ENCODE data around the gene SAP130. TPM values are rescaled to one million over a fixed set of nuclear protein-coding genes. Genes with fewer than 3 reads are reported as not detected.

Gene SAP130
- total and polyA plus RNA-seq, 2 of the 4 experiments (the other 2 are of a cell fraction), result 6.1 to 17.1 TPM

DNA sequence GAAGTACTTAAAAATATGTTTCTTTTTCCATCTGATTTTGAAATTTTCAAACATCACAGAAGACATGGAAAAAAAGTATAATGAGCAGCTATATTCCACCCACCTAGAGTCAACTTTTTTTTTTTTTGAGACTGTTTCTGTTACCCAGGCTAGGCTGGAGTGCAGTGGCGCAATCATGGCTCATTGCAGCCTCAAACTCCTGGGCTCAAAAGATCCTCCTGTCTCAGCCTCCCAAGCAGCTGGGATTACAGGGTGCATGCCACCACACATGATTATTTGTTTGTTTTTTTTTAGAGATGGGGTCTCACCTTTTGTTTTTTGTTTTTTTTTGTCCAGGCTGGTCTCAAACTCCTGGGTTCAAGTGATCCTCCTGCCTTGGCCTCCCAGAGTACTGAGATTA lies 36.5 kb upstream of the SAP130 start:
- no peak for ATAC-seq (ENCODE audit: low read depth)
- no peak overlapping the region for H3K4ac ChIP-seq (ENCODE audit: low read depth, low read length)
- TF ChIP-seq SMC3 (IDR thresholded peaks at IDR 0.05; ENCODE audit: low read depth, low read length) (no peak), FOS (IDR thresholded peaks at IDR 0.05; ENCODE audit: low read depth, low read length) (no peak), POLR2A (IDR thresholded peaks at IDR 0.05; ENCODE audit: low read depth, low read length) (no peak), CHD1 (IDR thresholded peaks at IDR 0.05; ENCODE audit: low read depth, low read length) (no peak), CEBPB (IDR thresholded peaks at IDR 0.05; ENCODE audit: low read depth, low read length) (no peak; the same call in 1 of the 2 replicates), RFX5 (IDR thresholded peaks at IDR 0.05; ENCODE audit: low read depth, low read length) (no peak), MAFK (IDR thresholded peaks at IDR 0.05; ENCODE audit: low read depth, low read length) (no peak), MAZ (IDR thresholded peaks at IDR 0.05; ENCODE audit: borderline replicate concordance, low read depth, low read length) (no peak), MXI1 (IDR thresholded peaks at IDR 0.05; ENCODE audit: borderline replicate concordance, low read depth, low read length) (no peak), RAD21 (IDR thresholded peaks at IDR 0.05; ENCODE audit: low read length) (no peak), NFE2L2 (IDR thresholded peaks at IDR 0.05; ENCODE audit: low read depth, low read length) (no peak)
- TF ChIP-seq, protein P1, sequence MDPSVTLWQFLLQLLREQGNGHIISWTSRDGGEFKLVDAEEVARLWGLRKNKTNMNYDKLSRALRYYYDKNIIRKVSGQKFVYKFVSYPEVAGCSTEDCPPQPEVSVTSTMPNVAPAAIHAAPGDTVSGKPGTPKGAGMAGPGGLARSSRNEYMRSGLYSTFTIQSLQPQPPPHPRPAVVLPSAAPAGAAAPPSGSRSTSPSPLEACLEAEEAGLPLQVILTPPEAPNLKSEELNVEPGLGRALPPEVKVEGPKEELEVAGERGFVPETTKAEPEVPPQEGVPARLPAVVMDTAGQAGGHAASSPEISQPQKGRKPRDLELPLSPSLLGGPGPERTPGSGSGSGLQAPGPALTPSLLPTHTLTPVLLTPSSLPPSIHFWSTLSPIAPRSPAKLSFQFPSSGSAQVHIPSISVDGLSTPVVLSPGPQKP (IDR thresholded peaks at IDR 0.05; ENCODE audit: borderline replicate concordance, low read depth, low read length), result no peak
- TF ChIP-seq, protein P2, sequence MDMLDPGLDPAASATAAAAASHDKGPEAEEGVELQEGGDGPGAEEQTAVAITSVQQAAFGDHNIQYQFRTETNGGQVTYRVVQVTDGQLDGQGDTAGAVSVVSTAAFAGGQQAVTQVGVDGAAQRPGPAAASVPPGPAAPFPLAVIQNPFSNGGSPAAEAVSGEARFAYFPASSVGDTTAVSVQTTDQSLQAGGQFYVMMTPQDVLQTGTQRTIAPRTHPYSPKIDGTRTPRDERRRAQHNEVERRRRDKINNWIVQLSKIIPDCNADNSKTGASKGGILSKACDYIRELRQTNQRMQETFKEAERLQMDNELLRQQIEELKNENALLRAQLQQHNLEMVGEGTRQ (IDR thresholded peaks at IDR 0.05; ENCODE audit: low read depth, low read length), result no peak
- TF ChIP-seq, protein P3, sequence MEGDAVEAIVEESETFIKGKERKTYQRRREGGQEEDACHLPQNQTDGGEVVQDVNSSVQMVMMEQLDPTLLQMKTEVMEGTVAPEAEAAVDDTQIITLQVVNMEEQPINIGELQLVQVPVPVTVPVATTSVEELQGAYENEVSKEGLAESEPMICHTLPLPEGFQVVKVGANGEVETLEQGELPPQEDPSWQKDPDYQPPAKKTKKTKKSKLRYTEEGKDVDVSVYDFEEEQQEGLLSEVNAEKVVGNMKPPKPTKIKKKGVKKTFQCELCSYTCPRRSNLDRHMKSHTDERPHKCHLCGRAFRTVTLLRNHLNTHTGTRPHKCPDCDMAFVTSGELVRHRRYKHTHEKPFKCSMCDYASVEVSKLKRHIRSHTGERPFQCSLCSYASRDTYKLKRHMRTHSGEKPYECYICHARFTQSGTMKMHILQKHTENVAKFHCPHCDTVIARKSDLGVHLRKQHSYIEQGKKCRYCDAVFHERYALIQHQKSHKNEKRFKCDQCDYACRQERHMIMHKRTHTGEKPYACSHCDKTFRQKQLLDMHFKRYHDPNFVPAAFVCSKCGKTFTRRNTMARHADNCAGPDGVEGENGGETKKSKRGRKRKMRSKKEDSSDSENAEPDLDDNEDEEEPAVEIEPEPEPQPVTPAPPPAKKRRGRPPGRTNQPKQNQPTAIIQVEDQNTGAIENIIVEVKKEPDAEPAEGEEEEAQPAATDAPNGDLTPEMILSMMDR (conservative IDR thresholded peaks at IDR 0.05; ENCODE audit: low read depth, low read length), result no peak
- H3K27me3 ChIP-seq (ENCODE audit: control insufficient read depth, insufficient read depth, low read length), result peaks cover 4% of the 10 kb centered on the region
- no TSS peak for BruUV-seq (replicated peaks)
- H3K79me1 ChIP-seq (ENCODE audit: low read depth in 1 of 2, low read length in 2 of 2), result no peaks in the 10 kb centered on the region
- H2AFZ ChIP-seq (replicated peaks; ENCODE audit: low read length, poor library complexity), result no peak overlapping the region
- H3K56ac ChIP-seq (ENCODE audit: extremely low read depth, insufficient read depth, low read length), result no peak overlapping the region
- no peak overlapping the region for H3K23ac ChIP-seq (ENCODE audit: low read depth, low read length)
- DNase-seq, result no peak
- H3K27ac ChIP-seq (ENCODE audit: insufficient read depth, low read length), result no peak overlapping the region
- H3K4me3 ChIP-seq (ENCODE audit: insufficient read depth, low read depth, low read length), result no peak overlapping the region
- H4K8ac ChIP-seq (ENCODE audit: low read depth in 2 of 2, low read length in 2 of 2), result no peak overlapping the region
- H2BK20ac ChIP-seq (ENCODE audit: low read depth, low read length), result no peak overlapping the region
- H2BK120ac ChIP-seq (ENCODE audit: low read depth, low read length), result no peak overlapping the region
- no peaks in the 10 kb centered on the region for H3K9me1 ChIP-seq (ENCODE audit: insufficient read depth, low read length)
- in situ Hi-C loops (cut with MboI; ENCODE audit: low sequenced_read_pairs), result loop anchor here (10.0 to 25.0 kb wide), 2 partner anchors 673 to 1790 kb away; no protein-coding TSS in a partner anchor
- no peak overlapping the region for H2AK5ac ChIP-seq (ENCODE audit: low read depth, low read length)
- ChIA-PET POLR2A (ENCODE audit: unreplicated experiment) (no interaction called here), CTCF (interaction anchor here (0.6 to 1.5 kb wide), 3 partner anchors 13 to 1859 kb away, joined by 4 to 8 read pairs (median 6); no protein-coding TSS in a partner anchor)
- no peaks in the 10 kb centered on the region for H3K9me3 ChIP-seq (ENCODE audit: control insufficient read depth, insufficient read depth, low read length)
- H2BK5ac ChIP-seq (ENCODE audit: low read depth, low read length, poor library complexity, severe bottlenecking), result no peak overlapping the region
- no peak overlapping the region for H4K91ac ChIP-seq (ENCODE audit: insufficient read depth, low read depth, low read length)
- H3K14ac ChIP-seq (replicated peaks; ENCODE audit: low read depth, low read length), result no peak overlapping the region
- intact Hi-C loops (cut with micrococcal nuclease), result loop anchor here (5.0 to 10.0 kb wide), 3 partner anchors 168 to 690 kb away; partner anchors contain the start of gene HS6ST1
- H2BK15ac ChIP-seq (ENCODE audit: low read depth, low read length), result no peak overlapping the region
- H4K20me1 ChIP-seq (ENCODE audit: insufficient read depth, low read length), result no peaks in the 10 kb centered on the region
- dilution Hi-C loops (cut with HindIII; ENCODE audit: low sequenced_read_pairs, unreplicated experiment), result no loop called here
- H2AK9ac ChIP-seq (replicated peaks; ENCODE audit: low read depth, low read length, poor library complexity), result no peak overlapping the region
- no peaks in the 10 kb centered on the region for H3K4me1 ChIP-seq (ENCODE audit: control insufficient read depth, insufficient read depth, low read length)
- H4K5ac ChIP-seq (ENCODE audit: low read depth, low read length), result no peak overlapping the region
- H3K4me2 ChIP-seq (ENCODE audit: low read depth, low read length), result no peak overlapping the region
- WGBS, 2 experiments (ENCODE audit: extremely low coverage in 2 of 2, insufficient read length in 1 of 2), result no CpG with 5 or more reads among the region's 1 CpG
- no peak overlapping the region for H3K18ac ChIP-seq (ENCODE audit: low read depth, low read length)
- H3K36me3 ChIP-seq (ENCODE audit: control insufficient read depth, insufficient read depth, low read length), result no peaks in the 10 kb centered on the region
- no peak overlapping the region for H3K9ac ChIP-seq (ENCODE audit: low read depth, low read length)

Data from IMR-90 (cell line).